ENCODE measurements around the gene VAV2. TPM values are rescaled to one million over a fixed set of nuclear protein-coding genes. Genes with fewer than 3 reads are reported as not detected.

Gene VAV2
- total RNA-seq, 1 experiment from 2014 or later = 24.7 TPM

DNA sequence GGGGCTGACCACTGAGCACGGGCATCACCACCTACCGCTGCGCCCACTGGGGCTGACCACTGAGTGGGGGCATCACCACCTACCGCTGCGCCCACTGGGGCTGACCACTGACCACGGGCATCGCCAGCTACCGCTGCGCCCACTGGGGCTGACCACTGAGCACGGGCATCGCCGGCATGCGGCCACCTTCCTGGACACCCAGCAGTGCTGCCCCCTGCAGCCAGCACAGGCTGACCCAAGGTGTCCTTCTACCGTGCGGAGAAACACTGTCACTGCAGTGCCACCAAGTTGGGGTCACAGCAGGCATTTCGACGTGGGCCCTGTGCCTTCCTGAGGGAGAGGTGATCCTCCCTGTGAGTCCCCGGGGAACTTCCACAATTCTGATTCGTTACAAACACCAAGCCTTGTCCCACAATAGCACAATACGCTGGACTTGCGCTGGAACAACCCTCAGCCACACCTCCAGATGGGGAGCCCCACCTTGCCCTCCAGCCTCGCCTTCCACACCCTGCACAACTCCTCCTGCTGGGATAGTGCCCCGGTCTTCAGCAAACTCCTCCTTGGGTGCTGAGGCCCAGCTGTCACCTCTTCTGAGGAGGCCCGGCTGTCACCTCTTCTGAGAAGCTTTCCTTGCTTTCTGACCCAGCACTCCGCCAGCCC lies 163.7 kb downstream of the VAV2 start:
- Histone ChIP-seq H3K9me3 (ENCODE audit: control insufficient read depth, insufficient read depth, low read depth, low read length) (no peaks in the 10 kb centered on the region), H3K27ac (ENCODE audit: low read length) (no peak overlapping the region), H3K4me1 (ENCODE audit: control insufficient read depth, insufficient read depth, low read length) (no peaks in the 10 kb centered on the region), H3K27me3 (ENCODE audit: control insufficient read depth, insufficient read depth, low read length) (no peaks in the 10 kb centered on the region), H3K4me3 (ENCODE audit: low read depth in 2 of 2, low read length in 2 of 2) (no peak overlapping the region), H3K36me3 (ENCODE audit: control insufficient read depth, insufficient read depth, low read length) (no peaks in the 10 kb centered on the region)
- TF ChIP-seq SIN3A (IDR thresholded peaks at IDR 0.05; ENCODE audit: borderline replicate concordance, insufficient read depth, low read depth, low read length) (no peak), POLR2AphosphoS5 (IDR thresholded peaks at IDR 0.05; ENCODE audit: low read depth, low read length) (no peak), TCF7L2 (IDR thresholded peaks at IDR 0.05; ENCODE audit: low read depth, low read length) (no peak), CTCF (IDR thresholded peaks at IDR 0.05) (no peak)
- TF ChIP-seq, protein P1, sequence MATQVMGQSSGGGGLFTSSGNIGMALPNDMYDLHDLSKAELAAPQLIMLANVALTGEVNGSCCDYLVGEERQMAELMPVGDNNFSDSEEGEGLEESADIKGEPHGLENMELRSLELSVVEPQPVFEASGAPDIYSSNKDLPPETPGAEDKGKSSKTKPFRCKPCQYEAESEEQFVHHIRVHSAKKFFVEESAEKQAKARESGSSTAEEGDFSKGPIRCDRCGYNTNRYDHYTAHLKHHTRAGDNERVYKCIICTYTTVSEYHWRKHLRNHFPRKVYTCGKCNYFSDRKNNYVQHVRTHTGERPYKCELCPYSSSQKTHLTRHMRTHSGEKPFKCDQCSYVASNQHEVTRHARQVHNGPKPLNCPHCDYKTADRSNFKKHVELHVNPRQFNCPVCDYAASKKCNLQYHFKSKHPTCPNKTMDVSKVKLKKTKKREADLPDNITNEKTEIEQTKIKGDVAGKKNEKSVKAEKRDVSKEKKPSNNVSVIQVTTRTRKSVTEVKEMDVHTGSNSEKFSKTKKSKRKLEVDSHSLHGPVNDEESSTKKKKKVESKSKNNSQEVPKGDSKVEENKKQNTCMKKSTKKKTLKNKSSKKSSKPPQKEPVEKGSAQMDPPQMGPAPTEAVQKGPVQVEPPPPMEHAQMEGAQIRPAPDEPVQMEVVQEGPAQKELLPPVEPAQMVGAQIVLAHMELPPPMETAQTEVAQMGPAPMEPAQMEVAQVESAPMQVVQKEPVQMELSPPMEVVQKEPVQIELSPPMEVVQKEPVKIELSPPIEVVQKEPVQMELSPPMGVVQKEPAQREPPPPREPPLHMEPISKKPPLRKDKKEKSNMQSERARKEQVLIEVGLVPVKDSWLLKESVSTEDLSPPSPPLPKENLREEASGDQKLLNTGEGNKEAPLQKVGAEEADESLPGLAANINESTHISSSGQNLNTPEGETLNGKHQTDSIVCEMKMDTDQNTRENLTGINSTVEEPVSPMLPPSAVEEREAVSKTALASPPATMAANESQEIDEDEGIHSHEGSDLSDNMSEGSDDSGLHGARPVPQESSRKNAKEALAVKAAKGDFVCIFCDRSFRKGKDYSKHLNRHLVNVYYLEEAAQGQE (IDR thresholded peaks at IDR 0.05; ENCODE audit: insufficient read depth in 1 of 2, low read depth in 2 of 2, low read length in 1 of 2) = no peak
- DNase-seq (ENCODE audit: low read depth, low spot score) (no peak), ATAC-seq (no peak)
- no TSS peak for BruUV-seq (replicated peaks)
- intact Hi-C loops (cut with micrococcal nuclease; ENCODE audit: unreplicated experiment) = no loop called here
- ChIA-PET POLR2A (no interaction called here), CTCF (no interaction called here)
- in situ Hi-C loops (cut with HindIII; ENCODE audit: low pct_unique_long_range_greater_than_20kb, low sequenced_read_pairs) = no loop called here

DNA sequence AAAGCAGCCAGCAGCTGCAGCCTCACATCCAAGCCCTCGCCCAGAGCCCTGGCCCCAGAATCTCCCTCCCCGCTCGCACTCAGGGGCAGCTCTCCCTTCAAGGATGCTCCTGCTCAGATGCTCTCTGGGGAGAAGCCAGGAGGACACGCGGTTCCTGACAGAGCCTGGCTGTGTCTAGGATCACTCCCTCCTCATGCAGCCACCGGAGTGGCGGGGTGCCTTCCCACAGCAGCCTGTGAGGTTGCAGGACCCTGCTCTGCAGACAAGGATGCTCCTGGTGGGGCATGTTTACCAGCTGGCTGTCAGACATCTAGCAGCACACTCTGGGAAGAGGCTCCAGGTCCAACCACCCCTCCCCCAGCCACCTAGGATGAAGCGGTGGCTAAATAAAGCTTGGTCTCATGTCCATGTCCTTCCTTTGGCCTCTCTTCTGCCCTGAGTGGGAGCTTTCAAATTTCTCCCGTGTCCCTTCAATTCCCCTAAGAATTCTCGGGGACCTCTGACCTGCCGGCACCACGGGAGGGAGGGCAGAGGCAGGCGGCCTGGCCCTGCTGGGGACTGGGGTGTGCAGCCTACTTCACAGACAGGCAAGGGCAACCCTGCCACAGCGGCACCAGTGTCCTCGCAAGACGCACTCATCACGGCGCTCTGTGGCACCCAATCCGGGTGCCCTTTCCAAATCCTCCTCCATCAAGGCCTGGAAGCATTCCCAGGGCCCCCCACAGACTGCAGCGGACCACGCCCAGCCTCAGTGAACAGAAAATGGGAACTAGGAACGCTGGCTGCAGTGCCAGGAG lies 165.6 kb downstream of the VAV2 start:
- ChIA-PET POLR2A (no interaction called here), CTCF (no interaction called here)
- Histone ChIP-seq H3K4me3 (ENCODE audit: low read depth in 2 of 2, low read length in 2 of 2) (no peak overlapping the region), H3K4me1 (ENCODE audit: control insufficient read depth, insufficient read depth, low read length) (no peaks in the 10 kb centered on the region), H3K9me3 (ENCODE audit: control insufficient read depth, insufficient read depth, low read depth, low read length) (no peaks in the 10 kb centered on the region), H3K27me3 (ENCODE audit: control insufficient read depth, insufficient read depth, low read length) (no peaks in the 10 kb centered on the region), H3K27ac (ENCODE audit: low read length) (no peak overlapping the region), H3K36me3 (ENCODE audit: control insufficient read depth, insufficient read depth, low read length) (no peaks in the 10 kb centered on the region)
- in situ Hi-C loops (cut with HindIII; ENCODE audit: low pct_unique_long_range_greater_than_20kb, low sequenced_read_pairs) (no loop called here), intact Hi-C loops (cut with micrococcal nuclease; ENCODE audit: unreplicated experiment) (no loop called here)
- BruUV-seq (replicated peaks) = no TSS peak
- no peak for ATAC-seq
- no peak for DNase-seq (ENCODE audit: low read depth, low spot score)
- no peak for TF ChIP-seq TCF7L2 (IDR thresholded peaks at IDR 0.05; ENCODE audit: low read depth, low read length)
- TF ChIP-seq POLR2AphosphoS5 (IDR thresholded peaks at IDR 0.05; ENCODE audit: low read depth, low read length) = no peak
- TF ChIP-seq, protein P1 (IDR thresholded peaks at IDR 0.05; ENCODE audit: insufficient read depth in 1 of 2, low read depth in 2 of 2, low read length in 1 of 2) = no peak
- TF ChIP-seq SIN3A (IDR thresholded peaks at IDR 0.05; ENCODE audit: borderline replicate concordance, insufficient read depth, low read depth, low read length) = no peak
- no peak for TF ChIP-seq CTCF (IDR thresholded peaks at IDR 0.05)
